Suprapubic skin (tissue), 4 donors: ENCODE results near the gene PPP1R14C. TPM values are rescaled to one million over a fixed set of nuclear protein-coding genes. Genes with fewer than 3 reads are reported as not detected.

Experiments
- DNase-seq, 2 donors: peaks; one replicate each; pipeline ENCODE4 v3.0.0-alpha.2; 2019; ENCODE audit warnings: low spot score in 2 of 2
- H3K27ac ChIP-seq: fragments of 200-600 bp; sonication (generic); one replicate; pipeline ENCODE4 v1.5.1; 2019
- H3K27me3 ChIP-seq: fragments of 200-600 bp; sonication (generic); one replicate; pipeline ENCODE4 v1.5.1; 2019
- H3K36me3 ChIP-seq: fragments of 200-600 bp; sonication (generic); one replicate; pipeline ENCODE4 v1.5.1; 2019
- H3K4me1 ChIP-seq: fragments of 200-600 bp; sonication (generic); one replicate; pipeline ENCODE4 v1.5.1; 2019
- H3K4me3 ChIP-seq: fragments of 200-600 bp; sonication (generic); one replicate; pipeline ENCODE4 v1.5.1; 2019; ENCODE audit warnings: mild to moderate bottlenecking
- H3K9me3 ChIP-seq: fragments of 200-600 bp; sonication (generic); one replicate; pipeline ENCODE4 v1.5.1; 2019
- EP300 ChIP-seq: sonication (generic); formaldehyde crosslinking; IDR thresholded peaks from one replicate; pipeline ENCODE4 v1.6.1; 2017; ENCODE audit warnings: antibody characterized with exemption
- POLR2A ChIP-seq, 2 donors: fragments of 450-650 bp; IDR thresholded peaks; one replicate each; pipeline ENCODE4 v1.6.1; 2017; ENCODE audit warnings: antibody characterized with exemption in 2 of 2, mild to moderate bottlenecking in 2 of 2, moderate library complexity in 2 of 2
- POLR2AphosphoS5 ChIP-seq, 3 donors: sonication (generic); formaldehyde crosslinking; IDR thresholded peaks; one replicate each; pipeline ENCODE4 v1.6.1; 2017; ENCODE audit warnings: antibody characterized with exemption in 3 of 3
- WGBS: methylation state at CpG from one replicate; pipeline ENCODE4 v1.1.5; 2018; 5-methylcytosine and 5-hydroxymethylcytosine counted together
- total RNA-seq, 4 donors: library from RNA; depleted of rRNA; stranded (reverse); fragments of >200 nt; gene quantifications; one replicate each; pipeline ENCODE4 v1.1.0, GENCODE V29; 2016
- TF ChIP-seq, protein P1 (sequence below), 2 donors: fragments of 200-600 bp in 1 of 2; fragments of 450-650 bp in 1 of 2; sonication (generic) in 1 of 2; IDR thresholded peaks; one replicate each; pipeline ENCODE4 v1.5.1; 2016 to 2019; ENCODE audit warnings: antibody characterized with exemption in 2 of 2, mild to moderate bottlenecking in 1 of 2, moderate library complexity in 1 of 2

PPP1R14C gene
- total RNA-seq, 4 donors from 2014 or later, result 44.3 to 104 (median 88.8) TPM

GRCh38 chr6:150191809-150192208 is 49.0 kb downstream of the PPP1R14C start:
- H3K27me3 ChIP-seq, result peaks cover 3% of the 10 kb centered on the region
- no peak overlapping the region for H3K4me3 ChIP-seq
- DNase-seq, result no peak
- no peaks in the 10 kb centered on the region for H3K36me3 ChIP-seq
- H3K4me1 ChIP-seq, result peaks cover 11% of the 10 kb centered on the region
- 93% methylated on average over 3 of the region's 3 CpGs for WGBS
- no peak for TF ChIP-seq POLR2A (IDR thresholded peaks at IDR 0.05)
- TF ChIP-seq, protein P1, sequence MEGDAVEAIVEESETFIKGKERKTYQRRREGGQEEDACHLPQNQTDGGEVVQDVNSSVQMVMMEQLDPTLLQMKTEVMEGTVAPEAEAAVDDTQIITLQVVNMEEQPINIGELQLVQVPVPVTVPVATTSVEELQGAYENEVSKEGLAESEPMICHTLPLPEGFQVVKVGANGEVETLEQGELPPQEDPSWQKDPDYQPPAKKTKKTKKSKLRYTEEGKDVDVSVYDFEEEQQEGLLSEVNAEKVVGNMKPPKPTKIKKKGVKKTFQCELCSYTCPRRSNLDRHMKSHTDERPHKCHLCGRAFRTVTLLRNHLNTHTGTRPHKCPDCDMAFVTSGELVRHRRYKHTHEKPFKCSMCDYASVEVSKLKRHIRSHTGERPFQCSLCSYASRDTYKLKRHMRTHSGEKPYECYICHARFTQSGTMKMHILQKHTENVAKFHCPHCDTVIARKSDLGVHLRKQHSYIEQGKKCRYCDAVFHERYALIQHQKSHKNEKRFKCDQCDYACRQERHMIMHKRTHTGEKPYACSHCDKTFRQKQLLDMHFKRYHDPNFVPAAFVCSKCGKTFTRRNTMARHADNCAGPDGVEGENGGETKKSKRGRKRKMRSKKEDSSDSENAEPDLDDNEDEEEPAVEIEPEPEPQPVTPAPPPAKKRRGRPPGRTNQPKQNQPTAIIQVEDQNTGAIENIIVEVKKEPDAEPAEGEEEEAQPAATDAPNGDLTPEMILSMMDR (IDR thresholded peaks at IDR 0.05), result no peak
- no peak for TF ChIP-seq POLR2AphosphoS5 (IDR thresholded peaks at IDR 0.05)
- H3K27ac ChIP-seq, result no peak overlapping the region
- H3K9me3 ChIP-seq, result no peaks in the 10 kb centered on the region

GRCh38 chr6:150194195-150194594 is 51.4 kb downstream of the PPP1R14C start:
- H3K27me3 ChIP-seq, result peaks cover 3% of the 10 kb centered on the region
- no peak for DNase-seq
- no peaks in the 10 kb centered on the region for H3K9me3 ChIP-seq
- H3K4me1 ChIP-seq, result peaks cover 11% of the 10 kb centered on the region
- H3K27ac ChIP-seq, result no peak overlapping the region
- no peak overlapping the region for H3K4me3 ChIP-seq
- TF ChIP-seq EP300 (no peak), POLR2A (IDR thresholded peaks at IDR 0.05) (no peak), POLR2AphosphoS5 (IDR thresholded peaks at IDR 0.05) (no peak)
- TF ChIP-seq, protein P1 (IDR thresholded peaks at IDR 0.05), result no peak
- 91% methylated on average over 2 of the region's 2 CpGs for WGBS
- no peaks in the 10 kb centered on the region for H3K36me3 ChIP-seq

- 62% methylated on average over 2 of the region's 2 CpGs for WGBS
- Histone ChIP-seq H3K9me3 (no peaks in the 10 kb centered on the region), H3K4me1 (peaks cover 25% of the 10 kb centered on the region), H3K36me3 (no peaks in the 10 kb centered on the region), H3K4me3 (no peak overlapping the region), H3K27ac (no peak overlapping the region), H3K27me3 (peaks cover 3% of the 10 kb centered on the region)
- no peak for DNase-seq
- no peak for TF ChIP-seq POLR2AphosphoS5 (IDR thresholded peaks at IDR 0.05)
- no peak for TF ChIP-seq POLR2A (IDR thresholded peaks at IDR 0.05)
- TF ChIP-seq, protein P1 (IDR thresholded peaks at IDR 0.05), result no peak
- TF ChIP-seq EP300, result no peak
Measured at GRCh38 chr6:150195996-150196417, 53.2 kb downstream of the PPP1R14C start.

DNA sequence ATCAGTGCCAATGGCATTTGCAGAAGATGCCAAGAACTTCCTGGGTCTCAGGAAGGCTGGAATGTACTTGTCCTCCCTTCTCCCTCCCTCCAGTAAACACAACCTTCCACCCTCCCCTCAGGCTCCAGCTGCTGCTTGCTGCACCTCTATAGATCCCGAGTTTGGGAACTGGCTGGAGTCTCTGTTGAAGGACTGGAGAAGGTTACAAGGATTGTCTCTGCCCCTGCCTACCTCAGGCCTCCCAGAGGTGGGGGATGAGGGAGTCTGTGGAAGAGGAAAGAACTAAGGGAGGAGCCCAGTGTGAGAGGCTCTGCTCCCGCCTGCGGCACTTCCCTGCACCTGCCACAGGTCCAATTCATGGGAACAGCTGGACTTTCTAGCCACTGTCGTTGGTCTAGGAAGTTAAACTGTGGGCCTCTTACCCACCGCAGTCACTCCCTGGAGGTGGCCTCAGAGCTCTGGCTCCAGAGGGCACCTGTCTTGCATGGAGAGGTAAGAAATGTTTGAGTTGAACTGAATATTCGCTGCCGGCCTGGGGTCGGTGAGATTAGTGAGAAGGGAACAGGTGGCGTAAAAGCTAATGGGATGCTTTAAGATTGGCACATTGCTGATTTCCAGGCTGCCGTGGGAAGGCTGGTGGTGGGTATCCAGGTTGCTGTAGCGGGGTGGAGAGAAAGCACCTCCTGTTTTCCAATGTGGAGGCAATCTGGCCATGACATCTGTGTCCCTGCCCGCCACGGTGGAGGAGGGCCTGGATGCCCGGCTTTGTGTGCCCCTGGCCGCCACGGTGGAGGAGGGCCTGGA is 54.3 kb downstream of the PPP1R14C start:
- Histone ChIP-seq H3K27me3 (peaks cover 3% of the 10 kb centered on the region), H3K4me1 (peaks cover 31% of the 10 kb centered on the region), H3K4me3 (no peak overlapping the region), H3K9me3 (no peaks in the 10 kb centered on the region), H3K27ac (no peak overlapping the region), H3K36me3 (no peaks in the 10 kb centered on the region)
- TF ChIP-seq POLR2A (IDR thresholded peaks at IDR 0.05) (no peak), EP300 (no peak), POLR2AphosphoS5 (IDR thresholded peaks at IDR 0.05) (no peak)
- TF ChIP-seq, protein P1 (IDR thresholded peaks at IDR 0.05), result no peak
- DNase-seq, result no peak
- WGBS, result 76% methylated on average over 15 of the region's 16 CpGs

DNA sequence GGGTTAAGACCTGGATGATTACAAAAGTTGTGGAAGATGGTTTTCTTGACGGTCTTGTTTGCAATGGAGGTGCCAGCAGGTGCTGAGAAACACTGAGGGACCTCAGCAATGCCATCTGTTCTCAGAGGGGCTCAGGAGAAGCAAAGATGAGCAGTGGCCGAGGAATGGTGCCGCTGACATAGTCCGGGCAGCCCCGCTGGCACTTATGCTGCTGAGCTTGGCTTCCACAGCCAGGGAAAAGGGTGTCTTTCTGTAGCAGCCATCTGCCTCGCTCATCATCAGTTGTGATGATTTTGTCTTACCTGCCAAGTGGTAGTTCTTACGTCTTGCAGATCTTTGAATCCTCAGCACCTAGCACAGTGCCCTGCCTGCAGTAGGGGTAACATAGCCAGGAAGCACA is 55.7 kb downstream of the PPP1R14C start:
- no peak for DNase-seq
- H3K4me1 ChIP-seq, result peaks cover 40% of the 10 kb centered on the region
- WGBS, result 90% methylated on average over 7 of the region's 7 CpGs

More for the DNA sequence above, 55.7 kb downstream of the PPP1R14C start:
- Histone ChIP-seq H3K36me3 (no peaks in the 10 kb centered on the region), H3K27ac (no peak overlapping the region), H3K9me3 (no peaks in the 10 kb centered on the region), H3K4me3 (no peak overlapping the region), H3K27me3 (no peaks in the 10 kb centered on the region)
- no peak for TF ChIP-seq POLR2AphosphoS5 (IDR thresholded peaks at IDR 0.05)
- TF ChIP-seq, protein P1 (IDR thresholded peaks at IDR 0.05), result no peak
- no peak for TF ChIP-seq EP300
- TF ChIP-seq POLR2A (IDR thresholded peaks at IDR 0.05), result no peak
